Measurements from ENCODE around the gene PPP6R2. TPM values are rescaled to one million over a fixed set of nuclear protein-coding genes. Genes with fewer than 3 reads are reported as not detected.

Gene PPP6R2
- total RNA-seq, 1 experiment from 2014 or later: 61.3 TPM

- ChIA-PET RAD21 (ENCODE audit: low non-redundant PET in 1 of 2, low total read pairs in 2 of 2, uncharacterized antibody in 2 of 2, unreplicated experiment in 2 of 2) (interaction anchor here in 1 of 2 experiments (0.6 kb wide), 1 partner anchor 206 kb away, joined by 3 read pairs; no protein-coding TSS in a partner anchor), CTCF (interaction anchor here (1.3 to 1.5 kb wide), 3 partner anchors 15 to 111 kb away, joined by 3 to 7 read pairs (median 4); partner anchors contain the start of gene SCO2), POLR2A (no interaction called here)
- Histone ChIP-seq H3K79me2 (ENCODE audit: insufficient read depth, low read length) (no peaks in the 10 kb centered on the region), H2AFZ (ENCODE audit: low read depth, low read length, poor library complexity, severe bottlenecking) (no peak overlapping the region), H3K36me3 (ENCODE audit: control insufficient read depth in 1 of 2, insufficient read depth in 2 of 2, low read length in 2 of 2) (peaks cover 33 to 49% of the 10 kb centered on the region in 2 experiments; a peak in 3 of 4 replicates), H4K20me1 (ENCODE audit: insufficient read depth) (no peaks in the 10 kb centered on the region), H3K27ac (ENCODE audit: low read depth, low read length) (no peak overlapping the region), H3K9me2 (ENCODE audit: insufficient read depth) (no peaks in the 10 kb centered on the region), H3K27me3 (ENCODE audit: insufficient read depth, low read length) (no peaks in the 10 kb centered on the region), H3K9ac (ENCODE audit: low read length) (no peak overlapping the region), H3K4me1 (ENCODE audit: control insufficient read depth in 1 of 2, insufficient read depth in 2 of 2, low read length in 2 of 2) (no peaks in the 10 kb centered on the region), H3K9me3 (ENCODE audit: control insufficient read depth in 1 of 2, insufficient read depth in 1 of 2, low read depth in 1 of 2, low read length in 2 of 2) (no peaks in the 10 kb centered on the region), H3K4me3 (replicated peaks in 1 of 2; ENCODE audit: low read depth in 1 of 2, low read length in 2 of 2) (no peak overlapping the region), H3K4me2 (ENCODE audit: low read length) (no peak overlapping the region)
- TF ChIP-seq JUND (IDR thresholded peaks at IDR 0.05) (no peak), CEBPB (IDR thresholded peaks at IDR 0.05; ENCODE audit: low read depth) (no peak), POLR2AphosphoS5 (IDR thresholded peaks at IDR 0.05; ENCODE audit: low read depth, low read length) (no peak), YY1 (IDR thresholded peaks at IDR 0.05; ENCODE audit: extremely low read depth, insufficient replicate concordance, low read depth, low read length) (no peak), EZH2phosphoT487 (IDR thresholded peaks at IDR 0.05; ENCODE audit: borderline replicate concordance) (no peak), FOSL1 (IDR thresholded peaks at IDR 0.05; ENCODE audit: low read depth) (no peak), TCF7L2 (IDR thresholded peaks at IDR 0.05; ENCODE audit: borderline replicate concordance, extremely low read depth, insufficient read depth, insufficient read length) (no peak), SIN3A (IDR thresholded peaks at IDR 0.05; ENCODE audit: low read depth) (no peak), REST (IDR thresholded peaks at IDR 0.05; ENCODE audit: low read depth) (no peak), SP1 (IDR thresholded peaks at IDR 0.05; ENCODE audit: low read depth) (no peak), SRF (IDR thresholded peaks at IDR 0.05; ENCODE audit: low read depth) (no peak), CTCF (IDR thresholded peaks at IDR 0.05 in 2 of 3, conservative IDR thresholded peaks at IDR 0.05 in 1 of 3; ENCODE audit: borderline replicate concordance in 1 of 3, insufficient read depth in 1 of 3, low read depth in 2 of 3, low read length in 2 of 3) (no peak), ZBTB33 (IDR thresholded peaks at IDR 0.05; ENCODE audit: extremely low read depth, insufficient replicate concordance, low read length) (no peak), MAX (IDR thresholded peaks at IDR 0.05) (no peak)
- no TSS peak for BruUV-seq (replicated peaks)
- ATAC-seq (0 out of 2 replicates have a peak, but pooled peaks have one; percentile 13), DNase-seq (ENCODE audit: low read depth, low spot score) (no peak)
- intact Hi-C loops (cut with micrococcal nuclease): no loop called here
Observed at GRCh38 chr22:50414476-50415248, 71.5 kb downstream of the PPP6R2 start.
